Karpas-422 (cell line): Measurements from ENCODE around the gene SMIM17. TPM values are rescaled to one million over a fixed set of nuclear protein-coding genes. Genes with fewer than 3 reads are reported as not detected.

Source experiments
- DNase-seq: peaks from one replicate; pipeline ENCODE4 v3.0.0-alpha.2; 2015
- H2AFZ ChIP-seq: fragments of 200-600 bp; sonication (generic); 2 replicates; pipeline ENCODE4 v1.6.1; 2014; ENCODE audit warnings: antibody characterized with exemption, low read length, mixed read lengths
- H3K27ac ChIP-seq: fragments of 200-600 bp; sonication (generic); 2 replicates; pipeline ENCODE4 v1.5.1; 2014; ENCODE audit warnings: mild to moderate bottlenecking, low read length, moderate library complexity
- H3K27me3 ChIP-seq: fragments of 200-600 bp; sonication (generic); 2 replicates; pipeline ENCODE4 v1.6.1; 2014; ENCODE audit warnings: low read length, mixed read lengths
- H3K36me3 ChIP-seq: fragments of 200-600 bp; sonication (generic); 2 replicates; pipeline ENCODE4 v1.6.1; 2014; ENCODE audit warnings: low read length, mixed read lengths; ENCODE audit not compliant: insufficient read depth
- H3K4me1 ChIP-seq: fragments of 200-600 bp; sonication (generic); 2 replicates; pipeline ENCODE4 v1.6.1; 2014; ENCODE audit warnings: mild to moderate bottlenecking, low read length, mixed read lengths
- H3K4me2 ChIP-seq: fragments of 200-600 bp; sonication (generic); 2 replicates; pipeline ENCODE4 v1.6.1; 2014; ENCODE audit warnings: low read length, low read depth, mild to moderate bottlenecking; ENCODE audit not compliant: poor library complexity, severe bottlenecking
- H3K4me3 ChIP-seq: fragments of 200-600 bp; sonication (generic); 2 replicates; pipeline ENCODE4 v1.5.1; 2014; ENCODE audit warnings: mild to moderate bottlenecking, antibody characterized with exemption, low read length, mixed read lengths
- H3K79me2 ChIP-seq: fragments of 200-600 bp; sonication (generic); 2 replicates; pipeline ENCODE4 v1.6.1; 2014; ENCODE audit warnings: mild to moderate bottlenecking, low read length, mixed read lengths
- H3K9ac ChIP-seq: fragments of 200-600 bp; sonication (generic); 2 replicates; pipeline ENCODE4 v1.6.0; 2014; ENCODE audit warnings: low read length
- H3K9me2 ChIP-seq: fragments of 200-600 bp; sonication (generic), shearing (Covaris generic); replicated peaks from 2 replicates; pipeline ENCODE4 v1.6.0; 2014; ENCODE audit warnings: mild to moderate bottlenecking, low read length, moderate library complexity; ENCODE audit not compliant: insufficient read depth
- H3K9me3 ChIP-seq: fragments of 300-700, 200-600 bp; sonication (generic); 2 replicates; pipeline ENCODE4 v1.6.1; 2014; ENCODE audit warnings: low read length, mixed read lengths
- H4K20me1 ChIP-seq: fragments of 200-600 bp; sonication (generic); 2 replicates; pipeline ENCODE4 v1.6.1; 2014; ENCODE audit warnings: mild to moderate bottlenecking, antibody characterized with exemption, low read length, low read depth; ENCODE audit not compliant: insufficient read depth
- total RNA-seq: library from RNA; depleted of rRNA; stranded (reverse); fragments of >200 nt; shearing (Covaris generic); gene quantifications from 2 replicates; pipeline ENCODE4 v1.2.3, GENCODE V29; 2014; ENCODE audit warnings: low replicate concordance; rRNA removed

The SMIM17 gene
- total RNA-seq, 1 experiment from 2014 or later = 0.19 TPM

DNA sequence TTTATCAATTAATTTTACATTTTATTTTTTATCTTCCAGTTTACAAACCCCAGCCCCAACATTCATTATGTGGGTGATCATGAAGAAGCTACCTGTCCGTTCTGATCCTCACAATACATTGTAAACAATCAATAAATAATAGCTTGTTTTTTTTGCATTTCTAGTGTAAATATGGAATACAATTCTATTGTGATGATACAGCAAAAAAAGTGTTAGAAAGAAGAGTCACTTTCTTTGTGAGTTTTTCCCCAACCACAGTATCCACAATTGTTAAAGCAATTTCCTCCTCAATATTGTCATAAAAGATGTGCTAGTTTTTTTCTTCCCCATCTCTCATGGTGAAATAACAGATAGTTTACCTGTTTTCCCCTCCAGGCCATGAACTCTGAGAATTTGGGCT lies 58.9 kb downstream of the SMIM17 start:
- no peak overlapping the region for H3K4me2 ChIP-seq
- no peak overlapping the region for H3K4me3 ChIP-seq
- no peaks in the 10 kb centered on the region for H3K9me2 ChIP-seq
- no peaks in the 10 kb centered on the region for H4K20me1 ChIP-seq
- no peaks in the 10 kb centered on the region for H3K79me2 ChIP-seq
- no peak overlapping the region for H2AFZ ChIP-seq
- no peaks in the 10 kb centered on the region for H3K36me3 ChIP-seq
- H3K9ac ChIP-seq = no peak overlapping the region
- DNase-seq = no peak
- H3K27me3 ChIP-seq = no peaks in the 10 kb centered on the region
- H3K4me1 ChIP-seq = no peaks in the 10 kb centered on the region
- H3K27ac ChIP-seq = no peak overlapping the region
- peaks cover 36% of the 10 kb centered on the region for H3K9me3 ChIP-seq

DNA sequence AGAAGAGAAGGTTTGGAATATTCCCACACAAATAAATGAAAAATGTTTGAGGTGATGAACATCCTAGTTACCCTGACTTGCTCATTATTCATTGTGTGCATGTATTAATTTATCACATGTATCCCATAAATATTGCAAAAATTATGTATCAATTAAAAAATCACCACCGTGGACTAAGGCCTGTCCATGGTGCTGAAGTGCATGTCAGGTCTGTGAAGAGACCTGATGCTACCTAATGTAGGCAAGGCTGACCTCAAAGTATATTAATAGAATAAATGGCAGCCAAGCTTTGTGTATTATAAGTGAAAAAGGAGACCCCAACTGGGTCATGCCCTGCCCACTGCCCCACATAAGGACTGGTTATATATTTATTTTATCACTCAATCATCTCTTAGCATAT lies 63.0 kb downstream of the SMIM17 start:
- H3K36me3 ChIP-seq = no peaks in the 10 kb centered on the region
- H3K9ac ChIP-seq = no peak overlapping the region
- no peak overlapping the region for H3K27ac ChIP-seq
- no peak overlapping the region for H3K4me2 ChIP-seq
- peak; percentile 54 for DNase-seq
- no peak overlapping the region for H3K4me3 ChIP-seq
- no peaks in the 10 kb centered on the region for H3K4me1 ChIP-seq
- no peaks in the 10 kb centered on the region for H4K20me1 ChIP-seq
- H3K9me3 ChIP-seq = peaks cover 36% of the 10 kb centered on the region
- H3K27me3 ChIP-seq = no peaks in the 10 kb centered on the region
- H3K79me2 ChIP-seq = no peaks in the 10 kb centered on the region
- H3K9me2 ChIP-seq = no peaks in the 10 kb centered on the region
- H2AFZ ChIP-seq = no peak overlapping the region

Other genes starting within 250 kb of the SMIM17 start
- 2.6 and 3.4 TPM in 2 replicates for gene ZNF582, start 249.6 kb upstream of the SMIM17 start, total RNA-seq
- gene ZNF583, start 238.8 kb upstream of the SMIM17 start, total RNA-seq = 4.9 and 6.7 TPM in 2 replicates
- not detected in 2 replicates for gene ZNF667, start 165.8 kb upstream of the SMIM17 start, total RNA-seq
- gene ZNF471, start 135.3 kb upstream of the SMIM17 start, total RNA-seq = not detected in 2 replicates
- not detected in 2 replicates for gene ZFP28, start 104.2 kb upstream of the SMIM17 start, total RNA-seq
- gene ZNF470, start 75.7 kb upstream of the SMIM17 start, total RNA-seq = not detected in 2 replicates
- 16.4 and 23.2 TPM in 2 replicates for gene ZNF71, start 47.9 kb upstream of the SMIM17 start, total RNA-seq
- not detected in 2 replicates for gene ZNF835, start 28.6 kb downstream of the SMIM17 start, total RNA-seq
- not detected in 2 replicates for gene PEG3, start 197.6 kb downstream of the SMIM17 start, total RNA-seq
- gene ZIM2, start 197.6 kb downstream of the SMIM17 start, total RNA-seq = not detected in 2 replicates